Renal pelvis (tissue), 4 donors: Measurements from ENCODE around the gene APC2. TPM values are rescaled to one million over a fixed set of nuclear protein-coding genes. Genes with fewer than 3 reads are reported as not detected.
"Not testable (repeated sequence)": the region's sequence is repeated elsewhere in the genome, so short reads cannot be mapped to it uniquely, and the experiment has no call there.

Source experiments
- DNase-seq: peaks from one replicate; pipeline ENCODE4 v3.0.0-alpha.2; 2013
- polyA plus RNA-seq, 3 donors: library from polyadenylated mRNA; unstranded; fragments of 120-200 nt; gene quantifications; one replicate each; pipeline ENCODE4 v1.2.1, GENCODE V29; 2013; ENCODE audit not compliant: insufficient read length in 3 of 3

APC2 gene
- polyA plus RNA-seq, 3 donors: 1.3 to 1.9 (median 1.7) TPM

DNA sequence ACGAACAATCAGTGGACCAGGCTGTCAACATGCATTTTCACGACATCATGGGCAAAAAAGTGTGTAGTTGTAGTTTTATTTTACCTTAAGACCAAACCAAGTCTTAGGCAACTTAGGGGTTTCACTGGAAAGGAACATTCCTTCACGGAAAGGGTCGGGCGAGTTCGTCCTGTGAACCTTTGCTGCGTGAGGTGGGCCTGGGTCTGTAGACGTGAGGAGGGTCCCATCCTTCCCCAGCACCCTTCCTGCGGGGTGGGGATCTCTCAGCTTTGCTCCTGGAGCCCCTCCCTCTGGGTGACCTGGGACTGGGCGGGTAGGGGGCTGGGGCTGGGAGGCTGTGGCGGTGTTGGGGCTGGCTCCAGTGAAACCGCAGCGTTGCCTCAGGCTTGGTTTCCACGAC lies 24.0 kb upstream of the APC2 start:
- DNase-seq: no peak

DNA sequence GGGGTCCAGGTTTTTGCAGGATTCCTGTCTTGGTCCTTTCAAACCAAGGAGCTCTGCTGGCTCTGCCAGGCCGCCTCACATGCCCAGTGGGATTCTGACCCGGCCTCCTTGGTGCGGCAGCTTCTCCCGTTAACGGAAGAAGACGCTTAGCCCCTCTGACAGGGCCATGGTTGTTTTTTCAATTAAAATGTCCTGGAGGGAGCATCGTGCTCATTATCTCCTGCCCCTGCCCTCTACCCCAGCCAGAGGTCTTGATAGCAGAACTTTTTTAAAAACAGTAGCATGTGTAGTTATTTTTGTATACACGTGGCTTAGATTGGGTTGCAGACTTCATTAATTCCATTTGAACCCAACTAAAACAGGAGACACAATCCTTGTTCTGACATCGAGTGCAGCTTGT lies 23.2 kb upstream of the APC2 start:
- DNase-seq: no peak

DNA sequence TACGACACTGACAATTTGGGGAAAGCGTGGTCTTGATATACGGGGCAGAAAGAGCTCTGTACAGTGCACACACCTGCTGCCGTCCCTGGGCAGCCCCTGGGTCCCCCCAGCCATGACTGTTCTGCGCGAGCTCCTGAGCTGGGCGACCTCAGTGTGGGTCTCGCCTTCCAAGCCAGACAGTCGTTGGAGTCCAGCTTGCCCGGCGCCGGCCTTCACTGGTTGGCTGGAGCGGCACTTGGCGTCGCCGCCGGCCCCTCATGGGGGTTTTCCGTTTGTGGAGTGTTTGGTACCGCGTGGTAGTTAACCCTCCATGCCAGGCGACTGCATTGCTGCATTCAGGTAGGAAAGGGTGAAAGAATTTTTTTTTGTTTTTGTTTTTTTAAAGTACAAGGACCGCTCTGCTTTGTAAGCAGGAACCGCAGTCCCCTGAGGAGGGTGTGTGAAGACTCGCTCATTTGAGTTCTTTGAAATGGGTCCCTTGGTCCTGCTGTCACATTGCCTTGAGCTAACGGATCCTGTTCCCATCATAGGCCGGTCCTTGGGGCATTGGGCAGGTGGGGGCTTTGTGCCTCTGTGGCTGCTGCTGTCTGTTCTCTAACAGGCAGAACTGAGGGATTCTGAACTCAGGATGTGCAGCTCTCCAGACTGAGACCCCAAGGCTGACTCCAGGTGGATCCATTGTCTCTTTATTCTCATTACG lies 22.6 kb upstream of the APC2 start:
- no peak for DNase-seq

DNA sequence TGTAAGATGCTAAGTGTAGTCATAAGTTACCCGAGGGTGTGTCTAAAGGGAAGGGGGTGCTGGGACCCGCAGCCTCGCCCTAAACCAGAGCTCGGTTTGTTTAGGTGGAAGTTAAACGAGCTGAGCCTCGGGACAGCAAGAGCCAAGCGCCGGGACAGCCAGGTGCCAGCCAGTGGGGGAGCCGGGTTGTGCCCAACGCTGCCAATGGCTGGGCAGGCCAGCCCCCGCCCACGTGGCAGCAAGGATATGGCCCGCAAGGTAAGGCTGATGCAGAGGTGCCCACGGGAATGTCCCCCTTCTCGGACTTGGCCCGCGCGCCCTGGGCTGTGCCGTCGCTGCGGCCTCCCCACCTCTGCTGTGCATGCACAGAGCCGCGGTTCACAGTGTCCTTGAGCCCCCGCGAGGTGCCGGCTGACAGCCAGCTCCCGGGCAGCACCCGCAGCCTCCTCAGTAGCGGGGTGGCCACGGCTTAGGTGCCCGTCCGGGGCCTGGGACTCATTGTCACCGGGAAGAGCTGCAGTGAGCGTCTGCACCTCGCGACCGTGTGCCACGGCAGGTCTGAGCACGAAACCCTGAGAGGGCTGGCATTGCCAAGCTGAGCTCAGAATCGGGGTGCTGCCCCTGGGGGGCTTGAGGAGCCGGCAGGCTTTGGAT lies 21.1 kb upstream of the APC2 start:
- DNase-seq: no peak

GRCh38 chr19:1429750-1430149 lies 20.2 kb upstream of the APC2 start:
- DNase-seq: no peak

DNA sequence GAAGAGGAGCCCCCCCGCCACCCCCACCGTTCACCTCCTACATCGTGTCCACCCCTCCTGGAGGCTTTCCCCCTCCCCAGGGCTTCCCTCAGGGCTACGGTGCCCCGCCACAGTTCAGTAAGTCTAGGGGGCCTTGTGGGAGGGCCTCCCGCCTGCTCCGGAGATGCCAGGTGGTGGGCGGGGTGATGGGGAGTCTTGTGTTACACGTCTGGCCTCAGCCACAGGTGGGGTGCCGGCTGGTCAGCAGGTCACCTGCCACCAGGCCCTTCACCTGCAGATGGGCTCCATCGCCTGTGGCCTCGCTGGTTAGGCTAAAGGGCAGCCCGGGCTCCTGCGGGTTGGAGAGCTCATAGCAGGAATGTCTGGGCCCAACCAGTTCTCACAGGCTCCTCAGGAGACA lies 19.7 kb upstream of the APC2 start:
- DNase-seq: no peak

DNA sequence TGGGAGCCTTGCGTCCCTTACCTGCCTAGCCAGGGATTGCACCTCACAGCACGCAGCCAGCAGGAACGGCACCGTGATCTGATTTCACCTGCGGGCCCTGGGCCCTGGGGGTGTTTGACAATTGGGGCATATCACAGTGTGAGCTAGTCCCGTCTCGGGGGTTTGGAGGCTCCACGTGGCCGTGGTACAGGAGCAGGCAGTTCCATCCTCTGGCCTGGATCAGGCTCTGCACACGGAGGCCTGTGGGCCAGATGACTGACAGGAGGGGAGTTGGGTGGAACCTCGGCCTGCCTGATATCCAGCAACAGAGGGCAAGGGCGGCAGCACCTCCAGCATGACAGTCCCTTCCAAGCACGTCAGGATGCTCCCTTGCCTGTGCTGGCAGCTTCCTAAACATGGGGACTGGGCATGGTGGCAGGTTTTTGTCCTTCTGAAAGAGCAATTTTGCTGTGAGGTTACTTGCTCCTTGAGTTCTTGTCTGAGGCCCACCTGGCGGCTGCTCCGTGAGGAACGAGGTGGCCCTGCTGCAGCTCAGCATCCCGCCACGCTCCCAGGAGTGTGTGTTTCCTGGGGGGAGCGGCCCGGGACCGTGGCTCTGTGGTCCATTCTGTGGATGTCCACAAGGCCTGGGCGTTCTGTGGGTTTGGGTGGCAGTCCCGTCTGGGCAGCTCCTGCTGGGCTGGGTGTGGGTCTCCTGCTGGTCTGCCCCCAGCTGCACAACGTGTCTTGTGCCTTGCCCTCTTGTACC lies 18.0 kb upstream of the APC2 start:
- no peak for DNase-seq

DNA sequence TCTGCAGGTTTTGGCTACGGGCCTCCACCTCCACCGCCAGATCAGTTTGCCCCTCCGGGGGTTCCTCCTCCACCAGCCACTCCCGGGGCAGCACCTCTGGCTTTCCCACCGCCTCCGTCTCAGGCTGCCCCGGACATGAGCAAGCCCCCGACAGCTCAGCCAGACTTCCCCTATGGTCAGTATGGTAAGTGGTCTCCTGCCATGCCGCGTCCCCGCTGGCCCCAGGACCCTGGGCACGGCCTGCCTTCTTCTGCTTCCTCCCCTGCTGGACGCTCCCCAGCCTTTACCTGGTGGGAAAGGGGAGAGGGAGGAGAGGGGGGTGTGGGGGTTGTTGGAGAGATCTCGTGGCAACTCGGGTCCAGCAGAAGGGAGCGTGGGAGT lies 17.4 kb upstream of the APC2 start:
- DNase-seq: no peak

DNA sequence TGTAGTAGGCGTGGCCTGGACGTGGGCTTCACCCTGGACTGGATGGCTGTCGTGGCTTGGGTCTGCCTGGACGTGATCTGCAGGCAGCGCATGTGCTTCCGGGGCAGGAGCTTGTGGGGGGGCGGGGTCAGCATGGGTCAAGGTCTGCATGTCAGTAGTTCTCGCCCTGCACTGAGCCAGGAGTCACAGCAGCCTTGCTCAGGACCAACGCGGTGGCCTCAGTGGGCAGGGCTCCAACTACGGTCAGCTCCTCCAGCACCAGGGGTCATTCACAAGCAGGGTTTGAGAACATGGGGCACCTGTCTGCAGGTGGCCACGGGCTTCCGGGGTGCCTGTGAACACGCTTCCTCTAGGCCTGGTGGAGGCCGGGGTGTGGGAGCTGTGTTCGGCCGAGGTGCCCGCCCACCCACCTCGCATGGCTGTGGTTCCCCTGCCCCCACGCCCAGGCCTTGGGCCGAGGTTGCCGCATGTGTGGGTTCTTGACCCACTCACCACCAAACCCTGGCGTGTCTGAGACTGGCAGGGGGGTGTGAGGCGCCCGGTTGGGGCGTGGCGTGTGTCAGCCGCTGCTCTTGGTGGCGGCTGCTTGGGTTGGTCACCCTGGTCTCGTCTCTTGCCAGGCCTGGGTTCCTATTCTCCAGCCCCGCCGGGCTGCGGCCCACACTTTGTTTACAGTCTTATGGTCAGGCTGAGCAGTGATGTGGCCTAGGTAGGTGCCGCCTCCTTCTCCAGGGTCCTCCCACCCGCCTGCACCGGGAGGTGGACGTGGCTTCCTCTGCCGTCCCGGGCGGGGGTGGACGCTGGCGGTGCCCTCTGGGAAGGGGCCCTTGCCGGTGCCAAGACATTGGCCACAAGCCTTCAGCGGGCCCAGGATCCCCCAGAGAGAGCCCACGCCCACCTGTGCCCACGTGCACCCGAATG lies 16.5 kb upstream of the APC2 start:
- DNase-seq: no peak

DNA sequence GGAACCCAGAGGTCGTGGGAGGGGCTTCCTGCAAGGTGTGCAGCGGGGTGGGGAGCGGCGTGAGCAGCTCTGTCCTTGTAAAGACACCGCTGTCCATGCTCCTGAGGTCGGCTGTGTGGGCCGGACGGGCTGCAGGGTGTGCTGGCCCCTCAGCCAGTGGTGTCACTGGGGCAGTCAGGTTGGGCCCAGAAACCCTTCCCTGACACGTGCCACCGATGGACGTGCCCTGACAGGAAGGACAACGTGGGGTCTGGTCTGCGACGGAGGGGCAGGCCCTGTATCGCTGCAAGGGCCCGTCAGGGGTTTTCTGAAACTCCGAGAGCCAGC lies 15.9 kb upstream of the APC2 start:
- no peak for DNase-seq

DNA sequence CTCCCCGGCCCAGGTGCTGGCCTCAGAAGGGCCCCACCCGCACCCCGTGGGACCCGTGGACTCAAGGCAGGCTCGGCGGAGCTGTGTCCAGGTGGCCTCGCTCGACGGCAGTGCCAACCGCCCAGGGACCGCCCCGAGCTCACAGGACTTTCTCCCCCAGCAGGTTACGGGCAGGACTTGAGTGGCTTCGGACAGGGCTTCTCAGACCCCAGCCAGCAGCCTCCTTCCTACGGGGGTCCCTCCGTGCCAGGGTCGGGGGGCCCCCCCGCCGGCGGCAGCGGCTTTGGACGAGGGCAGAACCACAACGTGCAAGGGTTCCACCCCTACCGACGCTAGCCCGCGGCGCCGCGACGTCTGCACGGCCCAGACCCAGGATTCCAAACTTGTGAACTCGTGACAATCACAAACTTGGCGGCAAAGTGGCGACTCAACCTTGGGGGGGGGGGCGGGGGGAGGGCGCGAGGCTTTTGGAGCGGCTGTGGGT lies 15.3 kb upstream of the APC2 start:
- DNase-seq: no peak

- no peak for DNase-seq
These were observed 14.4 kb upstream of the APC2 start for GRCh38 chr19:1435378-1435989.

DNA sequence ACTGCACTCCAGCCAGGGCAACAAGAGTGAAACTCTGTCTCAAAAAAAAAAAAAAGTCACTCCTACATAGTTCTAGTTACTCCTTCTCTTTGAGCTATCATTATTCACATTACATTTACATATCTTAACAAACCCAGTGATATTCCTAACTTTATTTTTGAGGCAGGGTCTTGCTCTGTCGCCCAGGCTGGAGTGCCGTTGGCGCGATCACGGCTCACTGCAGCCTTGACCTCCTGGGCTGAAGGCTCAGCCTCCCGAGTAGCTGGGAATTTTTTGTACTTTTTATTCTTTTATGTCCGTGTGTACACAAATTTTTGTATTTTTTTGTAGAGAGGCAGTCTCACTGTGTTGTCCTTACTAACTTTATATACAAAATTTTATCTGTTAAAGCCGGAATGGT lies 12.3 kb upstream of the APC2 start:
- DNase-seq: no peak

GRCh38 chr19:1438035-1438932 lies 11.6 kb upstream of the APC2 start, which contains the start of gene RPS15:
Gene RPS15, plus strand, starts transcription at chr19:1438396. Its CDS starts 30 bp downstream, at chr19:1438426.
- DNase-seq: peak; percentile 93

DNA sequence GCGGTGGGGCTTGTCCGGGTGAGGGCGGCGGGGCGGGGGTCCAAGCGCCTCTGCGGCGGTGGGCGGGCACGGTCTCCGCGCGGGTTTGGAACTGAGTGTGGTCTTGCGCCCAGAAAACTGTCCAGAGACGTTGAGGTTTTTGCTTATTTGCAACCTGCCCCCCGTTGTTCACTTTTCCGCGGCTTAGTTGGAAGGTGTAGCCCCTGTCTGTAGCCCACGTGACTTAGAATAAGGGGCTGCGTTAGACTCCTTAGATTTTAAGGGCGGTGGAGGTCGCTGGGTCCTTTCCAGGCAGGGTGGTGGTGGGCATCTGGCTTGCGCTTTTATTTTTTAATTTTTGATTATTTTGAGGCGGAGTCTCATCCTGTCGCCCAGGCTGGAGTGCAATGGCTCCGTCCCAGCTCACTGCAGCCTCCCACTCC lies 11.0 kb upstream of the APC2 start:
- no peak for DNase-seq

- not testable (repeated sequence) for DNase-seq
These were observed 10.2 kb upstream of the APC2 start for GRCh38 chr19:1439525-1440417.

DNA sequence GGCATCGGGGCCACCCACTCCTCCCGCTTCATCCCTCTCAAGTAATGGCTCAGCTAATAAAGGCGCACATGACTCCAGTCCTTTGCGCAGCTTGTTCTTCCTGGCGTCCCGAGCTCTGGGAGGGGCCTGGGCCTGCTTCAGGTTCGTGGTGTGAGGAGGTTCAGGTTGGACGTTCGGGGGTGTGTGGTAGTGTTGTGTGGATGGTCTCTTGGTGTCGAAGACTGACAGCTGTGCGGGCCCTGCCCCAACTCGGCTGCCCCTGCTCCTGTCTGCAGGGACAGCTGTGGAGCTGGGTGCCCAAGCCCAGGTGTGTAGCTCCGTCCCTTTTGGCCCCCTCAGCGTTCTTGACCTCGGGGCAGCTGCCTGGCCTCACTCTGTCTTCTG lies 9.5 kb upstream of the APC2 start:
- DNase-seq: no peak

- DNase-seq: no peak
These were observed 8.9 kb upstream of the APC2 start for GRCh38 chr19:1441022-1441426.

GRCh38 chr19:1441677-1442438 lies 8.1 kb upstream of the APC2 start:
- no peak for DNase-seq
